CD14-positive monocyte (primary cell): Measurements from ENCODE around the gene MTRF1. TPM values are rescaled to one million over a fixed set of nuclear protein-coding genes. Genes with fewer than 3 reads are reported as not detected.

Experiments used
- DNase-seq, 3 donors: peaks; one replicate each; pipeline ENCODE4 v3.0.0-alpha.2; 2011 to 2022
- H2AFZ ChIP-seq: 2 replicates; pipeline ENCODE4 v1.6.0; 2012; ENCODE audit warnings: mild to moderate bottlenecking, low read depth, low read length, inconsistent platforms; ENCODE audit not compliant: insufficient read depth, poor library complexity, severe bottlenecking
- H3K27ac ChIP-seq, 2 donors: 1 replicate in 1 of 2; 2 replicates in 1 of 2; pipeline ENCODE4 v1.5.1; 2012 to 2013; ENCODE audit warnings: low read length in 2 of 2, control low read depth in 1 of 2, inconsistent platforms in 1 of 2, low read depth in 1 of 2, mild to moderate bottlenecking in 1 of 2
- H3K27me3 ChIP-seq, 2 donors: one replicate each; pipeline versions ENCODE4 v1.6.0 to v1.6.1; 2011 to 2013; ENCODE audit warnings: low read length in 2 of 2; ENCODE audit not compliant: control insufficient read depth in 2 of 2, insufficient read depth in 2 of 2
- H3K36me3 ChIP-seq, 2 donors: replicated peaks in 1 of 2; 1 replicate in 1 of 2; 2 replicates in 1 of 2; pipeline versions ENCODE4 v1.5.1 to v1.6.1; 2012 to 2013; ENCODE audit warnings: low read length in 2 of 2, control low read depth in 1 of 2, inconsistent platforms in 1 of 2, mild to moderate bottlenecking in 1 of 2; ENCODE audit not compliant: insufficient read depth in 2 of 2, control insufficient read depth in 1 of 2
- H3K4me1 ChIP-seq, 2 donors: 1 replicate in 1 of 2; 2 replicates in 1 of 2; pipeline versions ENCODE4 v1.5.1 to v1.6.1; 2012 to 2013; ENCODE audit warnings: low read length in 2 of 2, control low read depth in 1 of 2, inconsistent platforms in 1 of 2, mild to moderate bottlenecking in 1 of 2, moderate library complexity in 1 of 2; ENCODE audit not compliant: insufficient read depth in 2 of 2, control insufficient read depth in 1 of 2
- H3K4me2 ChIP-seq: replicated peaks from 2 replicates; pipeline ENCODE3; 2012; ENCODE audit warnings: low read length, moderate library complexity, mild to moderate bottlenecking; ENCODE audit not compliant: poor library complexity, severe bottlenecking; ENCODE audit errors: extremely low read depth
- H3K4me3 ChIP-seq, 3 experiments: fragments of 200-600 bp in 1 of 3; sonication (generic) in 1 of 3; replicated peaks in 1 of 3; 1 replicate in 2 of 3; 2 replicates in 1 of 3; pipeline ENCODE4 v1.5.1; 2011 to 2013; ENCODE audit warnings: low read length in 3 of 3, mild to moderate bottlenecking in 3 of 3, control low read depth in 2 of 3, low read depth in 2 of 3, inconsistent platforms in 1 of 3, moderate library complexity in 1 of 3
- H3K79me2 ChIP-seq: 2 replicates; pipeline ENCODE4 v1.6.0; 2012; ENCODE audit warnings: mild to moderate bottlenecking, control low read depth, inconsistent platforms, low read length, moderate library complexity; ENCODE audit not compliant: insufficient read depth
- H3K9ac ChIP-seq: 2 replicates; pipeline ENCODE4 v1.6.0; 2017; ENCODE audit warnings: low read length, mild to moderate bottlenecking; ENCODE audit not compliant: insufficient read depth, poor library complexity, severe bottlenecking
- H3K9me3 ChIP-seq, 2 donors: replicated peaks in 1 of 2; 1 replicate in 1 of 2; 2 replicates in 1 of 2; pipeline versions ENCODE4 v1.5.1 to v1.6.1; 2012 to 2013; ENCODE audit warnings: low read length in 2 of 2, control low read depth in 1 of 2; ENCODE audit not compliant: control insufficient read depth in 1 of 2, insufficient read depth in 1 of 2
- H4K20me1 ChIP-seq: 2 replicates; pipeline ENCODE4 v1.6.0; 2012; ENCODE audit warnings: mild to moderate bottlenecking, low read length, control low read depth, moderate library complexity; ENCODE audit not compliant: insufficient read depth
- H3K27ac Mint-ChIP-seq, 7 donors: one replicate each; pipeline ENCODE4 v1.8.0; 2020; ENCODE audit warnings: mild to moderate bottlenecking in 7 of 7, mixed read lengths in 7 of 7, moderate library complexity in 6 of 7, inconsistent platforms in 2 of 7
- H3K27me3 Mint-ChIP-seq, 3 donors: one replicate each; pipeline ENCODE4 v1.8.0; 2021 to 2022; ENCODE audit warnings: low read depth in 3 of 3, mild to moderate bottlenecking in 3 of 3, mixed read lengths in 3 of 3, moderate library complexity in 3 of 3, inconsistent platforms in 1 of 3
- H3K36me3 Mint-ChIP-seq, 2 donors: one replicate each; pipeline ENCODE4 v1.8.0; 2020; ENCODE audit warnings: mixed read lengths in 2 of 2, inconsistent platforms in 1 of 2, mild to moderate bottlenecking in 1 of 2
- H3K4me1 Mint-ChIP-seq: one replicate; pipeline ENCODE4 v1.8.0; 2020; ENCODE audit warnings: mild to moderate bottlenecking, mixed read lengths
- H3K4me3 Mint-ChIP-seq, 2 donors: one replicate each; pipeline ENCODE4 v1.8.0; 2020; ENCODE audit warnings: mild to moderate bottlenecking in 2 of 2, mixed read lengths in 2 of 2, moderate library complexity in 1 of 2
- H3K9me3 Mint-ChIP-seq, 7 donors: one replicate each; pipeline ENCODE4 v1.8.0; 2020 to 2022; ENCODE audit warnings: mixed read lengths in 7 of 7, mild to moderate bottlenecking in 6 of 7, moderate library complexity in 6 of 7, inconsistent platforms in 2 of 7
- WGBS: methylation state at CpG from one replicate; pipeline ENCODE4 v1.1.5; 2013; ENCODE audit warnings: missing lambda C conversion rate; ENCODE audit not compliant: insufficient coverage; 5-methylcytosine and 5-hydroxymethylcytosine counted together
- intact Hi-C, 2 donors: fragments of 100-400 bp; cut with micrococcal nuclease; formaldehyde crosslinking; loops; one replicate each; pipeline versions ENCODE4 v1.15.0 to v1.15.1; 2023
- polyA plus RNA-seq, 3 donors: library from polyadenylated mRNA; depleted of rRNA in 1 of 3; unstranded in 2 of 3; stranded (reverse) in 1 of 3; fragments of 300-500 nt in 2 of 3; fragments of >200 nt in 1 of 3; fragmentation: Illumina TruSeq in 2 of 3; gene quantifications; 1 replicate in 2 of 3; 2 replicates in 1 of 3; pipeline ENCODE4 v1.2.3, GENCODE V29; 2012 to 2021
- TF ChIP-seq, protein P1 (sequence below): fragments of 200-600 bp; IDR thresholded peaks from one replicate; pipeline ENCODE4 v1.8.0; 2022; ENCODE audit warnings: antibody characterized with exemption, mild to moderate bottlenecking

The MTRF1 gene
- polyA plus RNA-seq, 3 donors, result 4.0 to 17.2 (median 6.0) TPM

DNA sequence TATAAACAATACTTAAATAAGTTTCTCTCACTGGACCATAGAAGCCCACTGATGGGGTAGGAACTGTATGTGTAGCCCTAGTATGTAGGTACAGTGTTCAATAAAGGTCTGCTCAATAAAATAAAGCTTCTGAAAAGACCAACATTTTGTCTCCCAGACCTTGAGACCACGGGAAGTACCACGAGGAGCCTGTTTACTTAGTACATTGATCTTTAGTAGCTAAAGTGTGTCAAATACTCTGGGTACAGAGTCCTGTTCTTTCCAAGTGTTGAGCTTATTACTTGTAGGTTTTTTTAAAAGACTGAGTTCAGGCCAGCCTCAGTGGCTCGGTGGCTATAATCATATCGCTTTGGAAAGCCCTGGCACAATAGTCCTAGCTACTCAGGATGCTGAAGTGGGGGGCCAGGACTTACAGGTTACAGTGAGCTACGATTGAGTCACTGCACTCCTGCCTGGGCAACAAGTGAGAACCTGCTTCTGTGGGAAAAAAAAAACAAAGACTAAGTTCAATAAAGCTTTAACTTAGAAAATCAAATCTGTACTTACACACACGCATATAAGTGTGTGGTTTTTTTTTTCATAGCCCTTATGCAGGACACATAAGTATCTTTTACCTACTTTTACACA is 3.4 kb downstream of the MTRF1 start:
- Histone ChIP-seq H3K9me3 (no peaks in the 10 kb centered on the region), H2AFZ (no peak overlapping the region), H3K4me1 (peaks cover 6 to 8% of the 10 kb centered on the region in 2 donors), H3K4me2 (no peak overlapping the region), H3K9ac (no peak overlapping the region), H3K27me3 (no peaks in the 10 kb centered on the region), H4K20me1 (no peaks in the 10 kb centered on the region), H3K36me3 (peaks cover 20 to 45% of the 10 kb centered on the region in 2 donors), H3K4me3 (no peak overlapping the region), H3K79me2 (peaks cover 9% of the 10 kb centered on the region), H3K27ac (no peak overlapping the region)
- no peak overlapping the region for H3K27ac Mint-ChIP-seq
- H3K4me1 Mint-ChIP-seq, result peaks cover 15% of the 10 kb centered on the region
- 96% methylated on average over 3 of the region's 6 CpGs for WGBS
- H3K36me3 Mint-ChIP-seq, result peaks cover 38 to 47% of the 10 kb centered on the region in 2 donors
- peaks cover 0 to 2% (median 0%) of the 10 kb centered on the region in 7 donors for H3K9me3 Mint-ChIP-seq
- H3K27me3 Mint-ChIP-seq, result peaks cover 0 to 2% (median 0%) of the 10 kb centered on the region in 3 donors
- TF ChIP-seq, protein P1, sequence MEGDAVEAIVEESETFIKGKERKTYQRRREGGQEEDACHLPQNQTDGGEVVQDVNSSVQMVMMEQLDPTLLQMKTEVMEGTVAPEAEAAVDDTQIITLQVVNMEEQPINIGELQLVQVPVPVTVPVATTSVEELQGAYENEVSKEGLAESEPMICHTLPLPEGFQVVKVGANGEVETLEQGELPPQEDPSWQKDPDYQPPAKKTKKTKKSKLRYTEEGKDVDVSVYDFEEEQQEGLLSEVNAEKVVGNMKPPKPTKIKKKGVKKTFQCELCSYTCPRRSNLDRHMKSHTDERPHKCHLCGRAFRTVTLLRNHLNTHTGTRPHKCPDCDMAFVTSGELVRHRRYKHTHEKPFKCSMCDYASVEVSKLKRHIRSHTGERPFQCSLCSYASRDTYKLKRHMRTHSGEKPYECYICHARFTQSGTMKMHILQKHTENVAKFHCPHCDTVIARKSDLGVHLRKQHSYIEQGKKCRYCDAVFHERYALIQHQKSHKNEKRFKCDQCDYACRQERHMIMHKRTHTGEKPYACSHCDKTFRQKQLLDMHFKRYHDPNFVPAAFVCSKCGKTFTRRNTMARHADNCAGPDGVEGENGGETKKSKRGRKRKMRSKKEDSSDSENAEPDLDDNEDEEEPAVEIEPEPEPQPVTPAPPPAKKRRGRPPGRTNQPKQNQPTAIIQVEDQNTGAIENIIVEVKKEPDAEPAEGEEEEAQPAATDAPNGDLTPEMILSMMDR, result no peak
- intact Hi-C loops, result loop anchor here (5.0 to 10.0 kb wide), 5 partner anchors 52 to 485 kb away; partner anchors contain the start of genes NAA16 (in 2 of the 2), KBTBD6 (in 1 of the 2), KBTBD7 (in 1 of the 2) and MRPS31 (in 1 of the 2)
- no peak overlapping the region for H3K4me3 Mint-ChIP-seq
- DNase-seq, result no peak

DNA sequence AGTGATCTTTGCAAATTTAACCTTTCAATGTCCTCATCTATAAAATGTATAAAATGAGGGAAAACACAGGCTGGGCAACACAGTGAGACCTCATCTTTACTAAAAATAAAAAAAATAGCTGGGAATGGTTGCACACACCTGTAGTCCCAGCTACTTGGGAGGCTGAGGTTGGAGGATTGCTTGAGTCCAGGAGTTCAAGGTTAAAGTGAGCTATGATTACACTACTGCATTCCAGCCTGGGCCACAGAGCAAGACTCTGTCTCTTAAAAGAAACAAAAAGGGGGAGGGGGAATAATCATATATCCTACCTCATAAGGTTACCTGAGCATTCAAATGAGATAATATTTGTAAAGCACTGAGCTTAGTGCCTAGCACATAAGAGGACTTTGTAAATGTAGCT is 5.8 kb downstream of the MTRF1 start:
- no peaks in the 10 kb centered on the region for H4K20me1 ChIP-seq
- H3K36me3 Mint-ChIP-seq, result peaks cover 54 to 64% of the 10 kb centered on the region in 2 donors
- intact Hi-C loops, result loop anchor here in 1 of 2 donors (10.0 kb wide), 1 partner anchor 483 kb away; the partner anchor contains the start of gene MRPS31
- no peak for DNase-seq
- peaks cover 0 to 2% (median 0%) of the 10 kb centered on the region in 7 donors for H3K9me3 Mint-ChIP-seq
- H3K27ac Mint-ChIP-seq, result no peak overlapping the region
- H3K4me1 Mint-ChIP-seq, result peaks cover 8% of the 10 kb centered on the region
- peaks cover 1 to 2% of the 10 kb centered on the region in 2 donors for H3K4me1 ChIP-seq
- H3K27me3 ChIP-seq, result no peaks in the 10 kb centered on the region
- no peak overlapping the region for H3K27ac ChIP-seq
- H3K9ac ChIP-seq, result no peak overlapping the region
- H3K79me2 ChIP-seq, result peaks cover 3% of the 10 kb centered on the region
- no peaks in the 10 kb centered on the region for H3K9me3 ChIP-seq
- no peak overlapping the region for H3K4me2 ChIP-seq
- H2AFZ ChIP-seq, result no peak overlapping the region
- H3K36me3 ChIP-seq, result peaks cover 39 to 70% of the 10 kb centered on the region in 2 donors
- H3K4me3 Mint-ChIP-seq, result no peak overlapping the region
- H3K4me3 ChIP-seq, result no peak overlapping the region
- TF ChIP-seq, protein P1, result no peak
- no peaks in the 10 kb centered on the region for H3K27me3 Mint-ChIP-seq
